Retinal pigment epithelial cell (primary cell): ENCODE measurements around the gene LGR6.

Source experiments
- DNase-seq: peaks from one replicate; pipeline ENCODE4 v3.0.0-alpha.2; 2010; ENCODE audit warnings: low read depth
- H3K4me3 ChIP-seq: 2 replicates; pipeline ENCODE4 v1.5.1; 2011; ENCODE audit warnings: mild to moderate bottlenecking, low read length, control low read depth, moderate library complexity
- TF ChIP-seq, protein P1 (sequence below): conservative IDR thresholded peaks from 2 replicates; pipeline ENCODE4 v1.5.1; 2011; ENCODE audit warnings: low read depth, low read length, control low read depth, inconsistent platforms

The LGR6 gene

DNA sequence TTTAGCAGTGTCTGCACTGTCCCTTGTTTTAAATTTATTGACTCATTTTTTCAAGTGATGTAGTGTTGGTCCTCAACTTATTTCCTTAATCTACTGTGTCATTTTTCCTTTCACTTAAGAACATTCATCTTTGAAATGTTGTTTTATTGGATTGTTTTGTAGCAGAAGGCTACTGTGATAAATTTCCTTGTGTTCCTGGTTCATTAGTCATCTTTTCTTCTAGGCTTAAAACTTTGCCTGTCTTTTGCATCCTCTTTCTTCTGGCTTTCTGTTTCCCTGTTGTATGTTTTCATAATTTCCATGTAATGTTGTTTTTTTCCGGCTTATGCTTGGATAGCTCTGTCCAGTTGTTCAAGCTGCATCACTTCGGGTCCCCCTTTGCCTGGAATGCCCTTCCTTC lies 86.2 kb downstream of the LGR6 start:
- no peak overlapping the region for H3K4me3 ChIP-seq
- no peak for DNase-seq
- TF ChIP-seq, protein P1, sequence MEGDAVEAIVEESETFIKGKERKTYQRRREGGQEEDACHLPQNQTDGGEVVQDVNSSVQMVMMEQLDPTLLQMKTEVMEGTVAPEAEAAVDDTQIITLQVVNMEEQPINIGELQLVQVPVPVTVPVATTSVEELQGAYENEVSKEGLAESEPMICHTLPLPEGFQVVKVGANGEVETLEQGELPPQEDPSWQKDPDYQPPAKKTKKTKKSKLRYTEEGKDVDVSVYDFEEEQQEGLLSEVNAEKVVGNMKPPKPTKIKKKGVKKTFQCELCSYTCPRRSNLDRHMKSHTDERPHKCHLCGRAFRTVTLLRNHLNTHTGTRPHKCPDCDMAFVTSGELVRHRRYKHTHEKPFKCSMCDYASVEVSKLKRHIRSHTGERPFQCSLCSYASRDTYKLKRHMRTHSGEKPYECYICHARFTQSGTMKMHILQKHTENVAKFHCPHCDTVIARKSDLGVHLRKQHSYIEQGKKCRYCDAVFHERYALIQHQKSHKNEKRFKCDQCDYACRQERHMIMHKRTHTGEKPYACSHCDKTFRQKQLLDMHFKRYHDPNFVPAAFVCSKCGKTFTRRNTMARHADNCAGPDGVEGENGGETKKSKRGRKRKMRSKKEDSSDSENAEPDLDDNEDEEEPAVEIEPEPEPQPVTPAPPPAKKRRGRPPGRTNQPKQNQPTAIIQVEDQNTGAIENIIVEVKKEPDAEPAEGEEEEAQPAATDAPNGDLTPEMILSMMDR, result no peak

DNA sequence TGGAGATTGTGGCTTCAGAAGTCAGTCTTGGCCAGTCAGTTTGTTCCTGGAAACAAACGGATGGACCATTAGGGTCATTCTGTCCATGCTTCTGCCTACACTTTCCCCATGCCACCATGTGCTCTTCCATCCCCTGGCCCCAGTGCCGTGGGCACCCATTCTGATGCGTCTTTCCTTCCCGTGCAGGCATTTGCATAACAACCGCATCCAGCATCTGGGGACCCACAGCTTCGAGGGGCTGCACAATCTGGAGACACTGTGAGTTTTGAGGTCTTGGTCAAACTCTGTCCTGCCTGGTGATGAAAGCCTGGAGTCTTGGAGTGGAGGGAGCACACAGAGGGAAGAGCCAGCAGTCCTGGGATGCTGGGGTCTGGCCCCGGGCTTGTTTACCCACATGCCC lies 87.0 kb downstream of the LGR6 start:
- no peak overlapping the region for H3K4me3 ChIP-seq
- no peak for DNase-seq
- TF ChIP-seq, protein P1, result no peak

DNA sequence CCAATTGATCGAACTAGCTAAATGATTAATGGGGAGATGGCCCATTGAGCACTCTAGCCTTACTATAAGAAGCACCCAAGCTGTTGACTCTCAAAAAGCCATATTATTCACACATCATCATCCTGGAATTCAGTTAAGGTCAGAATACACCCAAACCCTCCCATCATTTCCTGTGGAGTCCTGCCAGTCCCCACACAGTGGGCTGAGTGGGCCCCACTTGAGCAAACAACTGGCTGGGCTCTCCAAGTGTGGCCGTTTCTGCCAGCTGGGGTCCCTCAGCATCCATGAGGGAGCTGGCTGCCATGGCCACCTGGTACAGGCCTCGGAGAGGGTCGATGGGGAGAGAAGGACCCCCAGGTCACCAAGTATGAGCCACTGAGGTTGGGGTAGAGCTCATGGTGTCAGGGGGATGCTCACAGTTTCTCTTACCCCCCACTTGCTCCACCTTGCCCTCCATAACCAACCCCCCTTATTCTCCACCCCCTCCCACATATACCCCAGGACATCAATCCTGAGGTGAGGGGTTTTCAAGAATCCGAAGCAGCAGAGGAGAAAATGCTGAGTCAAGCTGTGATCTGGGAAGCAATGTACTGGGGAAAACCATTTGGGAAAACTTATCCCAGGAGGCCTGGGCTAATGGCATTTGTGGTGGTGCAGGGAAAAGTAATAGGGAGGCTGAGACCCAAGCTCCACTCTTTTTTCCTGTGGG lies 87.9 kb downstream of the LGR6 start:
- DNase-seq, result no peak
- TF ChIP-seq, protein P1, result no peak
- no peak overlapping the region for H3K4me3 ChIP-seq

DNA sequence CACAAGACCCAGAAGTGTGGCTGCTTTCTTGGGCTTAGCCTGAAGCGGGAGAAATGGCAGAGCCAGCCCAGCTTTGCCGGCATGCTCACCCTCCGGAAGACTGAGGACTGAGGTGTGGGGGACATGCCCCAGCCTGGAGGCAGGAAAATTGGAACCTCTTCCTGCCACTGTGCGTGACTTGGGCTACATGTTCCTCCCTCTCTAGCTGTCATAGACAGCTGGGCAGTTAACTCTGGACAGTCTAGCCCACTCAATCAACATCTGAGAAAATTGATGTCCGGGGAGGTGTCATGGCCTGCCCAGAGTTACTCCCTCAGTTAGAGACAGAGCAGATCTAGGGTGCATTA lies 88.4 kb downstream of the LGR6 start:
- H3K4me3 ChIP-seq, result no peak overlapping the region
- TF ChIP-seq, protein P1, result no peak
- no peak for DNase-seq

DNA sequence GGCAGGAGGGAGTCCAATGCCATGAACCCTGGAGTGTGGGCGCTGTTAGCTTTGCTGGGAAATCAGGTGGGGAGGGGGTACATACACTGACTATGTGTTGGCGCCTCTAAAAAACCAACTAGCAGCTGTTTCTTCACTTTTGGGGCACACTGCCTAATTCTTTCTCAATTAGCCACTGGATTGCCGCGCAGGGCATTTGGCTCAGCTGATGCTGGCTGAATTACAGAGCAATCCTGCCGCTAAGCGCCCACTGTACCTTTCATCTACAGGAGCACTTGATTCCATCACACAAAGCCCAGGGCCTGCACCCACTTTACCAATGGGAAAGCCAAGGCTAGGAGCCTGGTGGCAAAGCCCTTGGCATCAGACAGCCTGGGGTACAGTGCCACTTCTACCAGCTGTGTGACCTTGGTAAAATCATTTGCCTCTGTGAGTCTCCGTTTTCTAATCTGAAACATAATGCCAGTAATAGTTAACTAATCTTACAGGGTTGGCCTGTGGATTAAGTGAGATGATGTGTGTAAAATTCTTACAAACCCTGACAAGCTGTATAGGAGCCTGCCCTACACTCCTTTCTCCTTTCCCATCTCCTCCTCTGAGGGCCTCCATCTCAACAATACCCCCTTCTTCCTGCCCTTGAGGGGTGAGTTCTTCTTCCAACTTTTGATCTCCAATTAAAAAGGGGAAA lies 89.1 kb downstream of the LGR6 start:
- TF ChIP-seq, protein P1, result no peak
- no peak for DNase-seq
- no peak overlapping the region for H3K4me3 ChIP-seq

DNA sequence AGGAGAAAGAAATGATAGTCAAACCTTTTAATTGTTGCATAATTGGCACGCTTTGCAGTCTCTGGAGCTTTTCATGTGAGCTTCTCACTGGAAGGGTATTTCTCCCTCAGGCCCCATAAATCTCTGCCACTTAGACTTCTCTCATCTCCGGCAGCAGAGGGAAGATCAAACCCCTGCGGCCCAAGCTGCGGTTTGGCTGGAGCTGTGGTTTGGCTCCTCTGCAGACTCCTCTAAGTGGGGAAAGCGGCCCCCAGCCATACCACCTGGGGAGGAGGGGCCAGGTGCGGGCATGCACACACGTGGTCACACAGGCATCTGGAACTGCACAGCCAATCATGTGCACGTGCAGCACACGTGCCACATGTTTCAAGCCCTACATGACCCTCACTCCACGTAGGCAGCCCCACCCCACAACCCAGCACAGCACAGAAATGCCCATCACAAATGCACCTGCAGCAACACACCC lies 89.8 kb downstream of the LGR6 start:
- H3K4me3 ChIP-seq, result no peak overlapping the region
- TF ChIP-seq, protein P1, result no peak
- DNase-seq, result no peak

DNA sequence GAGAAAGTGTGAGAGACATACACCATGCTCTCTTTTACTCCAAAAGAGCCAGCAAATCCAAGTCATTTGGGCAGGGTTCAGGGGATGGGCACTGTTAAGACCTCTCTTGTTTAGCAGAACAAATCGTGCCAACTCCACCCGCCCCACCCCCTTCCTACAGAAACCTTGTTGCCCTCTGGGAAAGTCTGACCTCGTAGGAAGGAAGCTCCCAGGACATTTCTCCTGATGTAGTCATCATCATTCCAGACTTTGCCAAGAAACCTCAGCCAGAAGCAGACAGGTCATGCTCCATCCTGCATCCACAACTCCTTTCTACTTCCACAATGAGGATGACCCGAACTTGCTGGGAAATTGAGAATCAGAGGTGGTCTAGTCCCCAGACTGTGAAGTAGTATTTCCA lies 90.4 kb downstream of the LGR6 start:
- no peak for DNase-seq
- H3K4me3 ChIP-seq, result no peak overlapping the region
- TF ChIP-seq, protein P1, result no peak
